Type B pancreatic cell (in vitro differentiated cells): ENCODE data around the gene RHOB. TPM values are rescaled to one million over a fixed set of nuclear protein-coding genes. Genes with fewer than 3 reads are reported as not detected.

ENCODE experiments used
- DNase-seq: peaks from one replicate; pipeline ENCODE4 v3.0.0; 2021; ENCODE audit warnings: mixed read lengths; ENCODE audit not compliant: unreplicated experiment; ENCODE audit errors: extremely low spot score
- H3K27ac Mint-ChIP-seq: 2 replicates; pipeline ENCODE4 v1.8.0; 2021; ENCODE audit warnings: mild to moderate bottlenecking, mixed read lengths
- H3K27me3 Mint-ChIP-seq: 2 replicates; pipeline ENCODE4 v1.8.0; 2021; ENCODE audit warnings: mixed read lengths
- H3K36me3 Mint-ChIP-seq: 2 replicates; pipeline ENCODE4 v1.8.0; 2021; ENCODE audit warnings: mixed read lengths
- H3K4me1 Mint-ChIP-seq: one replicate; pipeline ENCODE4 v1.8.0; 2021; ENCODE audit warnings: mixed read lengths; ENCODE audit not compliant: unreplicated experiment
- H3K4me3 Mint-ChIP-seq: 2 replicates; pipeline ENCODE4 v1.8.0; 2021; ENCODE audit warnings: mild to moderate bottlenecking, mixed read lengths
- H3K9me3 Mint-ChIP-seq: 2 replicates; pipeline ENCODE4 v1.8.0; 2021; ENCODE audit warnings: mixed read lengths
- total RNA-seq: library from RNA; stranded (reverse); gene quantifications from 2 replicates; pipeline ENCODE4 v1.2.1, GENCODE V29; 2021; ENCODE audit warnings: low replicate concordance
- TF ChIP-seq, protein P1 (sequence below): fragments of 200-600 bp; sonication (generic); conservative IDR thresholded peaks from 2 replicates; pipeline ENCODE4 v1.5.0; 2021; ENCODE audit warnings: antibody characterized with exemption, mild to moderate bottlenecking

Gene RHOB
- total RNA-seq, 1 donor from 2014 or later, result 82.8 TPM

DNA sequence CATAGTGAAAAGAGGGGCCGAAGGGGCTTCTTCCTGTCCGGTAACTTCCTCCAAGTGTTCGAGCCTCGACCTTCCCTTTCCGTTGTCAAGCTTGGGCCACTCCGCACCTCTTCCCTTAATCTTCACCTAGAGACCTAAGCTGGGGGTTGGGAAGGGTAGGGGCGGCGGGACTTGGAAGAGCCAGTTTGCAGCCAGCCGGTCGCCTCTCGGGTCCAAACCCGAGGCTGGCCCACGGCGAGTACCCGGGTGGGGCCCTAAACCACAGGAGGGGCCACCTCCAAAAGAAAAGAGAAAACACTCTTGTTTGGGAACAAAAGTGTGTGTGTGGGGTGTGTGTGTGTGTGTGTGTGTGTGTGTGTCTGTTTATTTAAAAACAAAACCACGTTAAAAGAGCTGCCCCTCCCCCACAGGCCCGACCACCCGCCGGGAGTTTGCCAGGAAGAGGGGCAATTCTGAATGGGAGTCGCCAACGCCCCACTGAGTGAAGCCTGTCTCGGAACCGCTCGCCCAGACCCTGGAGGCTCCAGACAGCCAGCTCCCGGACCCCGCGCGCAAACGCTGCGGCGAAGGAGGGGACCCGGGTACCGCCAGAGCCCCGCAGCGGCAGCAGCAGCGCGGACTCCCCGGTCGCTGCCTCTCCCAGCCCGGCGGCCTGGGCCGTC, 488 bp upstream of the RHOB start:
- H3K4me1 Mint-ChIP-seq, result peaks cover 34% of the 10 kb centered on the region
- TF ChIP-seq, protein P1, sequence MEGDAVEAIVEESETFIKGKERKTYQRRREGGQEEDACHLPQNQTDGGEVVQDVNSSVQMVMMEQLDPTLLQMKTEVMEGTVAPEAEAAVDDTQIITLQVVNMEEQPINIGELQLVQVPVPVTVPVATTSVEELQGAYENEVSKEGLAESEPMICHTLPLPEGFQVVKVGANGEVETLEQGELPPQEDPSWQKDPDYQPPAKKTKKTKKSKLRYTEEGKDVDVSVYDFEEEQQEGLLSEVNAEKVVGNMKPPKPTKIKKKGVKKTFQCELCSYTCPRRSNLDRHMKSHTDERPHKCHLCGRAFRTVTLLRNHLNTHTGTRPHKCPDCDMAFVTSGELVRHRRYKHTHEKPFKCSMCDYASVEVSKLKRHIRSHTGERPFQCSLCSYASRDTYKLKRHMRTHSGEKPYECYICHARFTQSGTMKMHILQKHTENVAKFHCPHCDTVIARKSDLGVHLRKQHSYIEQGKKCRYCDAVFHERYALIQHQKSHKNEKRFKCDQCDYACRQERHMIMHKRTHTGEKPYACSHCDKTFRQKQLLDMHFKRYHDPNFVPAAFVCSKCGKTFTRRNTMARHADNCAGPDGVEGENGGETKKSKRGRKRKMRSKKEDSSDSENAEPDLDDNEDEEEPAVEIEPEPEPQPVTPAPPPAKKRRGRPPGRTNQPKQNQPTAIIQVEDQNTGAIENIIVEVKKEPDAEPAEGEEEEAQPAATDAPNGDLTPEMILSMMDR, result no peak
- no peak overlapping the region for H3K27ac Mint-ChIP-seq
- peak overlapping the region; percentile 88 for H3K4me3 Mint-ChIP-seq
- no peaks in the 10 kb centered on the region for H3K36me3 Mint-ChIP-seq
- H3K27me3 Mint-ChIP-seq, result peaks cover 3% of the 10 kb centered on the region
- no peaks in the 10 kb centered on the region for H3K9me3 Mint-ChIP-seq
- DNase-seq, result no peak

DNA sequence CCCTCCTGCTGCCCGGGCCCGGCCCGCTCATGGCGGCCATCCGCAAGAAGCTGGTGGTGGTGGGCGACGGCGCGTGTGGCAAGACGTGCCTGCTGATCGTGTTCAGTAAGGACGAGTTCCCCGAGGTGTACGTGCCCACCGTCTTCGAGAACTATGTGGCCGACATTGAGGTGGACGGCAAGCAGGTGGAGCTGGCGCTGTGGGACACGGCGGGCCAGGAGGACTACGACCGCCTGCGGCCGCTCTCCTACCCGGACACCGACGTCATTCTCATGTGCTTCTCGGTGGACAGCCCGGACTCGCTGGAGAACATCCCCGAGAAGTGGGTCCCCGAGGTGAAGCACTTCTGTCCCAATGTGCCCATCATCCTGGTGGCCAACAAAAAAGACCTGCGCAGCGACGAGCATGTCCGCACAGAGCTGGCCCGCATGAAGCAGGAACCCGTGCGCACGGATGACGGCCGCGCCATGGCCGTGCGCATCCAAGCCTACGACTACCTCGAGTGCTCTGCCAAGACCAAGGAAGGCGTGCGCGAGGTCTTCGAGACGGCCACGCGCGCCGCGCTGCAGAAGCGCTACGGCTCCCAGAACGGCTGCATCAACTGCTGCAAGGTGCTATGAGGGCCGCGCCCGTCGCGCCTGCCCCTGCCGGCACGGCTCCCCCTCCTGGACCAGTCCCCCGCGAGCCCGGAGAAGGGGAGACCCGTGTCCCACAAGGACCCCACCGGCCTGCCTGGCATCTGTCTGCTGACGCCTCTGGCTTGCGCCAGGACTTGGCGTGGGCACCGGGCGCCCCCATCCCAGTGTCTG, 767 bp downstream of the RHOB start:
- H3K4me3 Mint-ChIP-seq, result peak overlapping the region; percentile 92
- no peak for DNase-seq
- no peaks in the 10 kb centered on the region for H3K9me3 Mint-ChIP-seq
- no peaks in the 10 kb centered on the region for H3K36me3 Mint-ChIP-seq
- H3K4me1 Mint-ChIP-seq, result peaks cover 35% of the 10 kb centered on the region
- TF ChIP-seq, protein P1, result no peak
- peak overlapping the region; percentile 74 for H3K27ac Mint-ChIP-seq
- H3K27me3 Mint-ChIP-seq, result peaks cover 3% of the 10 kb centered on the region

DNA sequence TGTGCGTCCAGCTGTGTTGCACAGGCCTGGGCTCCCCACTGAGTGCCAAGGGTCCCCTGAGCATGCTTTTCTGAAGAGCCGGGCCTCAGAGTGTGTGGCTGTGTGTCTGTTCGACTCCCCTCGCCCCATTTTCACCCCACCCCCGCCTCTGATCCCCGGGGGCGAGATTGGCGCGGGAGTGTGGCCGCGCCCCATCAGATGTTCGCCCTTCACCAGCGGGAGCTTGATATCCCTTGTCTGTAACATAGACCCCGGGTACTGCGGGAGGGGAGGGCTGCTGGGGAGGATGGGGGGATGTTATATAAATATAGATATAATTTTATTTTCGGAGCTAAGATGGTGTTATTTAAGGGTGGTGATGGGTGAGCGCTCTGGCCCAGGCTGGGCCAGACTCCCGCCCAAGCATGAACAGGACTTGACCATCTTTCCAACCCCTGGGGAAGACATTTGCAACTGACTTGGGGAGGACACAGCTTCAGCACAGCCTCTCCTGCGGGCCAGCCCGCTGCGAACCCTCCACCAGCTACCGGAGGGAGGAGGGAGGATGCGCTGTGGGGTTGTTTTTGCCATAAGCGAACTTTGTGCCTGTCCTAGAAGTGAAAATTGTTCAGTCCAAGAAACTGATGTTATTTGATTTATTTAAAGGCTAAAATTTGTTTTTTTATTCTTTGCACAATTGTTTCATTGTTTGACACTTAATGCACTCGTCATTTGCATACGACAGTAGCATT, 1.5 kb downstream of the RHOB start:
- H3K9me3 Mint-ChIP-seq, result no peaks in the 10 kb centered on the region
- H3K4me1 Mint-ChIP-seq, result peaks cover 32% of the 10 kb centered on the region
- peaks cover 3% of the 10 kb centered on the region for H3K27me3 Mint-ChIP-seq

DNA sequence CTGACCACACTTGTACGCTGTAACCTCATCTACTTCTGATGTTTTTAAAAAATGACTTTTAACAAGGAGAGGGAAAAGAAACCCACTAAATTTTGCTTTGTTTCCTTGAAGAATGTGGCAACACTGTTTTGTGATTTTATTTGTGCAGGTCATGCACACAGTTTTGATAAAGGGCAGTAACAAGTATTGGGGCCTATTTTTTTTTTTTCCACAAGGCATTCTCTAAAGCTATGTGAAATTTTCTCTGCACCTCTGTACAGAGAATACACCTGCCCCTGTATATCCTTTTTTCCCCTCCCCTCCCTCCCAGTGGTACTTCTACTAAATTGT, 2.1 kb downstream of the RHOB start:
- no peaks in the 10 kb centered on the region for H3K9me3 Mint-ChIP-seq
- peak overlapping the region; percentile 74 for H3K27ac Mint-ChIP-seq
- TF ChIP-seq, protein P1, result no peak
- peaks cover 27% of the 10 kb centered on the region for H3K4me1 Mint-ChIP-seq
- no peak for DNase-seq
- peak overlapping the region; percentile 92 for H3K4me3 Mint-ChIP-seq
- peaks cover 3% of the 10 kb centered on the region for H3K27me3 Mint-ChIP-seq
- H3K36me3 Mint-ChIP-seq, result no peaks in the 10 kb centered on the region

More for the DNA sequence above, 1.5 kb downstream of the RHOB start:
- H3K4me3 Mint-ChIP-seq, result peak overlapping the region; percentile 92
- peak overlapping the region; percentile 74 for H3K27ac Mint-ChIP-seq
- no peak for DNase-seq
- H3K36me3 Mint-ChIP-seq, result no peaks in the 10 kb centered on the region
- TF ChIP-seq, protein P1, result no peak

DNA sequence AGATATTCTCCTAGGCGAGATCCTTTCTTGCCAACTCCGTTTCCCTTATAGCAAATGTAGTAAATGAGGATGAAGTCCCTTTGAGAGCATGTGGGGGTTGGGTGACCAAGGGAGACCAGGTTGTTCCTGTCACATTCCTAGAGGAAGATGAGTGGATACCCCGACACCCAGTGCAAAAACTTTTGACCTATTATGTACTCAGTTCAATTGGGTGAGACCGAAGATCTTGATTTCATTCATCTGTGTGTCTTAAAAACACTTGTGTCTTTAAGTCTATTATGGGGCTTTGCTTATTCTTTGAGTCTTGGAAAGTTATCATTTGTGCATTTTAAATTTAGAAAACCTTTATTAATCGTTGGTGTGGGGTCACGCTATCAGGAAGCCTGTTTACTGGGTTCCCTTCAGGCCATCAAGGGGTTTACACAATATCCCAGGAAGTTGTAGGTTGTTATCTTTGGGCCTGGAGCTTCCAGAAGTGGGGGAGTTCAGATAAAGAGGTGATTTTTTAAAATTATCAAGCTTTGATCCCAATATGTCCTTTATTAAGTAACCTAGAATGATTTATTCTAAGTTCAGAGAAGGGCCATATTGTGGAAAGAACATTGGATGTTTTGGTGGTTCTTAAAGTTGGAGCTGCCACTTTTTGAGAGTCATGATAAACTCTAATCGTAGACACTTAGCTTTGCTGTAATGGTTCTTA, 2.8 kb downstream of the RHOB start:
- DNase-seq, result no peak
- no peaks in the 10 kb centered on the region for H3K36me3 Mint-ChIP-seq
- H3K27me3 Mint-ChIP-seq, result peaks cover 3% of the 10 kb centered on the region
- peaks cover 20% of the 10 kb centered on the region for H3K4me1 Mint-ChIP-seq
- TF ChIP-seq, protein P1, result peak; percentile 55
- no peaks in the 10 kb centered on the region for H3K9me3 Mint-ChIP-seq
- peak overlapping the region; percentile 87 for H3K4me3 Mint-ChIP-seq
- peak overlapping the region; percentile 78 for H3K27ac Mint-ChIP-seq
